Endodermal cell (in vitro differentiated cells): ENCODE results near the gene CSF3R. TPM values are rescaled to one million over a fixed set of nuclear protein-coding genes. Genes with fewer than 3 reads are reported as not detected.

ENCODE experiments used
- DNase-seq: peaks from one replicate; pipeline ENCODE4 v3.0.0-alpha.2; 2017
- H3K27ac ChIP-seq: 2 replicates; pipeline ENCODE4 v1.5.1; 2013; ENCODE audit warnings: mild to moderate bottlenecking, low read depth, low read length, moderate library complexity
- H3K27me3 ChIP-seq: 2 replicates; pipeline ENCODE4 v1.6.1; 2013; ENCODE audit warnings: mild to moderate bottlenecking, low read length, moderate library complexity; ENCODE audit not compliant: insufficient read depth, control insufficient read depth, poor library complexity, severe bottlenecking
- H3K36me3 ChIP-seq: 2 replicates; pipeline ENCODE4 v1.7.0; 2013; ENCODE audit warnings: mild to moderate bottlenecking, low read length, moderate library complexity; ENCODE audit not compliant: control insufficient read depth, insufficient read depth
- H3K4me1 ChIP-seq: one replicate; pipeline ENCODE4 v1.7.0; 2013; ENCODE audit warnings: low read length; ENCODE audit not compliant: control insufficient read depth, insufficient read depth
- H3K4me3 ChIP-seq: 2 replicates; pipeline ENCODE4 v1.5.1; 2013; ENCODE audit warnings: mild to moderate bottlenecking, low read length, moderate library complexity
- H3K9ac ChIP-seq: 2 replicates; pipeline ENCODE4 v1.6.1; 2013; ENCODE audit warnings: mild to moderate bottlenecking, low read length, moderate library complexity; ENCODE audit not compliant: poor library complexity, severe bottlenecking; ENCODE audit errors: extremely low read depth
- H3K9me3 ChIP-seq: 2 replicates; pipeline ENCODE4 v1.6.1; 2013; ENCODE audit warnings: mild to moderate bottlenecking, low read length, moderate library complexity; ENCODE audit not compliant: control insufficient read depth
- H3K27ac Mint-ChIP-seq: 2 replicates; pipeline ENCODE4 v1.8.0; 2020; ENCODE audit warnings: mixed read lengths
- H3K27me3 Mint-ChIP-seq: 2 replicates; pipeline ENCODE4 v1.8.0; 2021; ENCODE audit warnings: mild to moderate bottlenecking, mixed read lengths; ENCODE audit not compliant: insufficient read depth
- H3K36me3 Mint-ChIP-seq: 2 replicates; pipeline ENCODE4 v1.8.0; 2020; ENCODE audit warnings: low read depth, mixed read lengths
- H3K4me1 Mint-ChIP-seq: 2 replicates; pipeline ENCODE4 v1.8.0; 2020; ENCODE audit warnings: mixed read lengths
- H3K4me3 Mint-ChIP-seq: 2 replicates; pipeline ENCODE4 v1.8.0; 2020; ENCODE audit warnings: mild to moderate bottlenecking, moderate library complexity, mixed read lengths
- H3K9me3 Mint-ChIP-seq: 2 replicates; pipeline ENCODE4 v1.8.0; 2020; ENCODE audit warnings: mild to moderate bottlenecking, mixed read lengths
- CTCF ChIP-seq: fragments of 200-600 bp; sonication (generic); conservative IDR thresholded peaks from 2 replicates; pipeline ENCODE4 v1.5.0; 2021; ENCODE audit warnings: antibody characterized with exemption, mild to moderate bottlenecking
- WGBS, 2 experiments: methylation state at CpG; one replicate each; pipeline versions ENCODE4 v1.1.5 to v1.1.7; 2013; ENCODE audit warnings: missing lambda C conversion rate in 2 of 2, mixed read lengths in 1 of 2; ENCODE audit not compliant: insufficient coverage in 1 of 2, insufficient read length in 1 of 2; 5-methylcytosine and 5-hydroxymethylcytosine counted together
- total RNA-seq, 2 donors: library from RNA; stranded (reverse); fragmentation: NEBNext Ultra II Directional in 1 of 2; extraction: Animal tissue kit (Norgen Biotek cat#: 25700) in 1 of 2; gene quantifications; 2 replicates in 1 of 2; 3 replicates in 1 of 2; pipeline ENCODE4 v1.2.1, GENCODE V29; 2021

CSF3R gene
- total RNA-seq, 2 donors from 2014 or later, result 1.5 TPM

GRCh38 chr1:36525166-36525565, 42.5 kb upstream of the CSF3R start:
- no peaks in the 10 kb centered on the region for H3K9me3 ChIP-seq
- WGBS, 2 experiments, result 92 to 95% methylated on average over 6 to 10 of the region's 10 CpGs

GRCh38 chr1:36524359-36525062, 41.8 kb upstream of the CSF3R start:
- Histone ChIP-seq H3K27ac (no peak overlapping the region), H3K9me3 (no peaks in the 10 kb centered on the region), H3K4me3 (no peak overlapping the region), H3K36me3 (no peaks in the 10 kb centered on the region), H3K9ac (no peak overlapping the region), H3K4me1 (peaks cover 10% of the 10 kb centered on the region), H3K27me3 (no peaks in the 10 kb centered on the region)
- Mint-ChIP-seq H3K4me3 (no peak overlapping the region), H3K9me3 (no peaks in the 10 kb centered on the region), H3K4me1 (peaks cover 29% of the 10 kb centered on the region), H3K27ac (no peak overlapping the region), H3K36me3 (no peaks in the 10 kb centered on the region), H3K27me3 (no peaks in the 10 kb centered on the region)
- 93 to 96% methylated on average over 10 to 16 of the region's 16 CpGs for WGBS, 2 experiments
- no peak for TF ChIP-seq CTCF
- peak; percentile 30 for DNase-seq

More at GRCh38 chr1:36525166-36525565, 42.5 kb upstream of the CSF3R start:
- Histone ChIP-seq H3K36me3 (no peaks in the 10 kb centered on the region), H3K4me1 (peaks cover 7% of the 10 kb centered on the region), H3K9ac (no peak overlapping the region), H3K27ac (no peak overlapping the region), H3K4me3 (no peak overlapping the region), H3K27me3 (no peaks in the 10 kb centered on the region)
- peak; percentile 13 for DNase-seq
- H3K9me3 Mint-ChIP-seq, result no peaks in the 10 kb centered on the region
- no peak overlapping the region for H3K4me3 Mint-ChIP-seq
- TF ChIP-seq CTCF, result no peak
- H3K36me3 Mint-ChIP-seq, result no peaks in the 10 kb centered on the region
- H3K27ac Mint-ChIP-seq, result no peak overlapping the region
- peaks cover 26% of the 10 kb centered on the region for H3K4me1 Mint-ChIP-seq
- no peaks in the 10 kb centered on the region for H3K27me3 Mint-ChIP-seq

GRCh38 chr1:36523850-36524249, 41.1 kb upstream of the CSF3R start:
- peaks cover 29% of the 10 kb centered on the region for H3K4me1 Mint-ChIP-seq

More at GRCh38 chr1:36523850-36524249, 41.1 kb upstream of the CSF3R start:
- Histone ChIP-seq H3K9me3 (no peaks in the 10 kb centered on the region), H3K27me3 (no peaks in the 10 kb centered on the region), H3K4me1 (peaks cover 10% of the 10 kb centered on the region), H3K9ac (no peak overlapping the region), H3K4me3 (no peak overlapping the region), H3K27ac (no peak overlapping the region), H3K36me3 (no peaks in the 10 kb centered on the region)
- 72 to 80% methylated on average over 14 to 16 of the region's 16 CpGs for WGBS, 2 experiments
- peak; percentile 38 for DNase-seq
- H3K36me3 Mint-ChIP-seq, result no peaks in the 10 kb centered on the region
- no peak overlapping the region for H3K4me3 Mint-ChIP-seq
- H3K27me3 Mint-ChIP-seq, result no peaks in the 10 kb centered on the region
- no peak overlapping the region for H3K27ac Mint-ChIP-seq
- TF ChIP-seq CTCF, result no peak
- no peaks in the 10 kb centered on the region for H3K9me3 Mint-ChIP-seq
